Smooth muscle cell (in vitro differentiated cells): ENCODE results near the gene SPINK9. TPM values are rescaled to one million over a fixed set of nuclear protein-coding genes. Genes with fewer than 3 reads are reported as not detected.
"Not testable (repeated sequence)": the region's sequence is repeated elsewhere in the genome, so short reads cannot be mapped to it uniquely, and the experiment has no call there.

Source experiments
- DNase-seq: peaks from one replicate; lab custom pipeline; 2025; ENCODE audit not compliant: unreplicated experiment; lab: John Stamatoyannopoulos, UW
- H2AFZ ChIP-seq: fragments of 200-600 bp; sonication (generic); 2 replicates; pipeline ENCODE4 v1.6.0; 2016; ENCODE audit warnings: antibody characterized with exemption, low read depth, mild to moderate bottlenecking
- H3F3A ChIP-seq: fragments of 200-600 bp; sonication (generic); 2 replicates; pipeline ENCODE4 v1.6.0; 2017; ENCODE audit warnings: antibody characterized with exemption, low read depth
- H3K27ac ChIP-seq: fragments of 200-600 bp; sonication (generic); 2 replicates; pipeline ENCODE4 v1.5.1; 2016; ENCODE audit warnings: low read depth, mild to moderate bottlenecking
- H3K27me3 ChIP-seq: fragments of 200-600 bp; sonication (generic); 2 replicates; pipeline ENCODE4 v1.6.1; 2016; ENCODE audit warnings: low read depth, mild to moderate bottlenecking
- H3K36me3 ChIP-seq: fragments of 200-600 bp; sonication (generic); 2 replicates; pipeline ENCODE4 v1.5.1; 2016; ENCODE audit warnings: low read depth
- H3K4me1 ChIP-seq: fragments of 200-600 bp; sonication (generic); 2 replicates; pipeline ENCODE4 v1.5.1; 2016; ENCODE audit warnings: low read depth
- H3K4me2 ChIP-seq: fragments of 200-600 bp; sonication (generic); 2 replicates; pipeline ENCODE4 v1.6.0; 2016; ENCODE audit warnings: mild to moderate bottlenecking
- H3K4me3 ChIP-seq: fragments of 200-600 bp; sonication (generic); 2 replicates; pipeline ENCODE4 v1.5.1; 2016; ENCODE audit warnings: mild to moderate bottlenecking
- H3K79me2 ChIP-seq: fragments of 200-600 bp; sonication (generic); 2 replicates; pipeline ENCODE4 v1.6.0; 2016; ENCODE audit warnings: low read depth, mild to moderate bottlenecking
- H3K9ac ChIP-seq: fragments of 200-600 bp; sonication (generic); 2 replicates; pipeline ENCODE4 v1.6.0; 2016; ENCODE audit warnings: low read depth
- H3K9me3 ChIP-seq: fragments of 200-600 bp; sonication (generic); replicated peaks from 2 replicates; pipeline ENCODE4 v1.5.1; 2016; ENCODE audit warnings: low read depth
- H4K20me1 ChIP-seq: fragments of 200-600 bp; sonication (generic); 2 replicates; pipeline ENCODE4 v1.6.0; 2016; ENCODE audit warnings: low read depth
- WGBS: methylation state at CpG from one replicate; pipeline ENCODE4 v1.1.7; 2016; ENCODE audit warnings: low lambda C conversion rate; 5-methylcytosine and 5-hydroxymethylcytosine counted together
- polyA plus RNA-seq: library from polyadenylated mRNA; unstranded; fragments of >200 nt; fragmentation: Nextera tagmentation; extraction: Ambion mirVana; gene quantifications from 2 replicates; pipeline ENCODE4 v1.2.1, GENCODE V29; 2016
- total RNA-seq: library from RNA; depleted of rRNA; stranded (reverse); fragments of >200 nt; gene quantifications from 2 replicates; pipeline ENCODE4 v1.2.3, GENCODE V29; 2014
- TF ChIP-seq, protein P1 (sequence below): fragments of 200-600 bp; sonication (generic); IDR thresholded peaks from 2 replicates; pipeline ENCODE4 v1.5.1; 2017; ENCODE audit warnings: borderline replicate concordance, mild to moderate bottlenecking, antibody characterized with exemption; ENCODE audit not compliant: insufficient read depth, poor library complexity, severe bottlenecking

Gene SPINK9
- total and polyA plus RNA-seq, 2 experiments from 2014 or later: 5.3 to 5.9 TPM

DNA sequence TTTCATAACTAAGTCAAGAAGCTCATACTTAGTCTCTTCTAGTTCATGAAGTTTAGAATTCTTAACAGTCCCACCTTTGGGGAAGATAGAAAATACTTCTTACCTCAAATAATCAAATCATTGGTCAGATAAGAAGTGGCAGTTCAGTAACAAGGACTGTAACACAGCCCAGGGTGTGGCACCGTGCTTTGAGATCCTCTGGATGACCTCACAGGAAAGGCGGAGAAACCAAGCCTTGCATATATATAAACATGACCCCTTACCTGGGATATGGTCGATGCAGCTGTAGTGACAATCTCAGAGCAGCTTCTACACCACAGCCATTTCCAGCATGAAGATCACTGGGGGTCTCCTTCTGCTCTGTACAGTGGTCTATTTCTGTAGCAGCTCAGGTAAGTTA, 23.2 kb upstream of the SPINK9 start, which contains the start of gene SPINK7:
SPINK7 (plus strand) TSS at position 271 of the 400 bp plus-strand sequence; CDS start at position 332, 61 bp downstream.
- no peak within 1 kb of the TSS for H2AFZ ChIP-seq
- H3K9me3 ChIP-seq: no peaks in the 10 kb centered on the region
- no peaks in the 10 kb centered on the region for H4K20me1 ChIP-seq
- H3K27ac ChIP-seq: no peak within 1 kb of the TSS
- H3K4me2 ChIP-seq: no peak within 1 kb of the TSS
- no peaks in the 10 kb centered on the region for H3K27me3 ChIP-seq
- 67% methylated on average over 3 of the region's 3 CpGs for WGBS
- TF ChIP-seq, protein P1, sequence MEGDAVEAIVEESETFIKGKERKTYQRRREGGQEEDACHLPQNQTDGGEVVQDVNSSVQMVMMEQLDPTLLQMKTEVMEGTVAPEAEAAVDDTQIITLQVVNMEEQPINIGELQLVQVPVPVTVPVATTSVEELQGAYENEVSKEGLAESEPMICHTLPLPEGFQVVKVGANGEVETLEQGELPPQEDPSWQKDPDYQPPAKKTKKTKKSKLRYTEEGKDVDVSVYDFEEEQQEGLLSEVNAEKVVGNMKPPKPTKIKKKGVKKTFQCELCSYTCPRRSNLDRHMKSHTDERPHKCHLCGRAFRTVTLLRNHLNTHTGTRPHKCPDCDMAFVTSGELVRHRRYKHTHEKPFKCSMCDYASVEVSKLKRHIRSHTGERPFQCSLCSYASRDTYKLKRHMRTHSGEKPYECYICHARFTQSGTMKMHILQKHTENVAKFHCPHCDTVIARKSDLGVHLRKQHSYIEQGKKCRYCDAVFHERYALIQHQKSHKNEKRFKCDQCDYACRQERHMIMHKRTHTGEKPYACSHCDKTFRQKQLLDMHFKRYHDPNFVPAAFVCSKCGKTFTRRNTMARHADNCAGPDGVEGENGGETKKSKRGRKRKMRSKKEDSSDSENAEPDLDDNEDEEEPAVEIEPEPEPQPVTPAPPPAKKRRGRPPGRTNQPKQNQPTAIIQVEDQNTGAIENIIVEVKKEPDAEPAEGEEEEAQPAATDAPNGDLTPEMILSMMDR: no peak
- no peaks in the 10 kb centered on the region for H3K79me2 ChIP-seq
- no peak within 1 kb of the TSS for H3K9ac ChIP-seq
- no peaks in the 10 kb centered on the region for H3K36me3 ChIP-seq
- H3K4me3 ChIP-seq: no peak within 1 kb of the TSS
- H3F3A ChIP-seq: no peaks in the 10 kb centered on the region
- H3K4me1 ChIP-seq: no peaks in the 10 kb centered on the region
- DNase-seq: no peak

- Histone ChIP-seq H3K9ac (no peak overlapping the region), H3K27ac (no peak overlapping the region), H3F3A (no peaks in the 10 kb centered on the region), H3K4me3 (no peak overlapping the region), H3K4me1 (no peaks in the 10 kb centered on the region), H2AFZ (no peak overlapping the region), H3K79me2 (no peaks in the 10 kb centered on the region), H3K27me3 (no peaks in the 10 kb centered on the region), H3K36me3 (no peaks in the 10 kb centered on the region), H4K20me1 (no peaks in the 10 kb centered on the region), H3K9me3 (no peaks in the 10 kb centered on the region), H3K4me2 (no peak overlapping the region)
- no peak for DNase-seq
- 86% methylated on average over 2 of the region's 2 CpGs for WGBS
- TF ChIP-seq, protein P1: no peak
These were observed 21.2 kb upstream of the SPINK9 start for GRCh38 chr5:148314187-148314586.

- WGBS: 75% methylated on average over 4 of the region's 4 CpGs
- no peak for DNase-seq
- TF ChIP-seq, protein P1: no peak
- H3K4me1 ChIP-seq: no peaks in the 10 kb centered on the region
- H3K4me2 ChIP-seq: no peak overlapping the region
- no peaks in the 10 kb centered on the region for H3K79me2 ChIP-seq
- H3K27me3 ChIP-seq: no peaks in the 10 kb centered on the region
- no peaks in the 10 kb centered on the region for H3K36me3 ChIP-seq
- H3K27ac ChIP-seq: no peak overlapping the region
- H2AFZ ChIP-seq: no peak overlapping the region
- H3F3A ChIP-seq: no peaks in the 10 kb centered on the region
- H4K20me1 ChIP-seq: no peaks in the 10 kb centered on the region
- no peak overlapping the region for H3K4me3 ChIP-seq
- H3K9me3 ChIP-seq: no peaks in the 10 kb centered on the region
- H3K9ac ChIP-seq: no peak overlapping the region
These were observed 20.6 kb upstream of the SPINK9 start for GRCh38 chr5:148314731-148315130.

GRCh38 chr5:148320011-148320963, 15.1 kb upstream of the SPINK9 start:
- not testable (repeated sequence) for H4K20me1 ChIP-seq, H3K36me3 ChIP-seq, H3F3A ChIP-seq, H3K9me3 ChIP-seq, H3K4me1 ChIP-seq, H3K27me3 ChIP-seq, H3K9ac ChIP-seq, H3K79me2 ChIP-seq, DNase-seq, H3K27ac ChIP-seq
- Histone ChIP-seq H2AFZ (peak overlapping the region; percentile 87), H3K4me2 (peak overlapping the region; percentile 85), H3K4me3 (peak overlapping the region; percentile 59)
- WGBS: 8% methylated on average over 40 of the region's 42 CpGs
